ENCODE results near the gene GRK1. TPM values are rescaled to one million over a fixed set of nuclear protein-coding genes. Genes with fewer than 3 reads are reported as not detected.

The GRK1 gene
- total RNA-seq, 1 donor from 2014 or later = 1.5 TPM

DNA sequence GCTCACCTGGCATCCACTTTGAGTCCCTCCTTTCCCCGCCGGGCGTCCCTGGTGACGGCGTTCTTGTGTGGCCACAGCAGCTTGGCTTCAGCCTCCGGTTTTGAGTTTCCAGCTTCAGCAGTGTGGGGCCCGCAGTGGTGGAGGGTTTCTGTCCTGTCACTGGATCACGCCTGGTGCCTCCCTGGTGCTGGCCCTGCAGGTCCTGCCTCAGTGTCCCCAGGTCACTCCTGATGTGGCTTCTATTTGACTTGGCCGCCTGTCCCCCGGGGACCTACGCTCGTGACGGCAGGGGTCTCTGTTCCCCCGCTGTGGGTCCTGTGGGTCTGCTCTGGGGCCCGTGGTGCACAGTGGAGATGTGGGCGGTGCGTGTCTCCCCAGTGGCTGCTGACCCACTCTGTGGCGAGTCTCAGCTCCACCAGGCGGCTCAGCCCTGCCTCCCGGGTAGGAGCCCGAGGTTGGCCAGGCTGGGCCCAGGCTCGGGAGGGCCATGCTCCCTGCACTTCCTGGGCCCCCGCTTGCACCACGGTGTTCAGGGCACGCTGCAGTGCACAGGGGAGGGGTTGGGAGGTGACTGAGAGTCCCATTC lies 10.9 kb upstream of the GRK1 start:
- DNase-seq (ENCODE audit: low read depth, low spot score) = no peak
- Mint-ChIP-seq H3K27me3 (ENCODE audit: low read depth) (no peaks in the 10 kb centered on the region), H3K4me3 (no peak overlapping the region), H3K4me1 (peaks cover 5% of the 10 kb centered on the region), H3K36me3 (ENCODE audit: low read depth) (no peaks in the 10 kb centered on the region), H3K27ac (ENCODE audit: unreplicated experiment) (no peak overlapping the region), H3K9me3 (peaks cover 5% of the 10 kb centered on the region)
- TF ChIP-seq, protein P1, sequence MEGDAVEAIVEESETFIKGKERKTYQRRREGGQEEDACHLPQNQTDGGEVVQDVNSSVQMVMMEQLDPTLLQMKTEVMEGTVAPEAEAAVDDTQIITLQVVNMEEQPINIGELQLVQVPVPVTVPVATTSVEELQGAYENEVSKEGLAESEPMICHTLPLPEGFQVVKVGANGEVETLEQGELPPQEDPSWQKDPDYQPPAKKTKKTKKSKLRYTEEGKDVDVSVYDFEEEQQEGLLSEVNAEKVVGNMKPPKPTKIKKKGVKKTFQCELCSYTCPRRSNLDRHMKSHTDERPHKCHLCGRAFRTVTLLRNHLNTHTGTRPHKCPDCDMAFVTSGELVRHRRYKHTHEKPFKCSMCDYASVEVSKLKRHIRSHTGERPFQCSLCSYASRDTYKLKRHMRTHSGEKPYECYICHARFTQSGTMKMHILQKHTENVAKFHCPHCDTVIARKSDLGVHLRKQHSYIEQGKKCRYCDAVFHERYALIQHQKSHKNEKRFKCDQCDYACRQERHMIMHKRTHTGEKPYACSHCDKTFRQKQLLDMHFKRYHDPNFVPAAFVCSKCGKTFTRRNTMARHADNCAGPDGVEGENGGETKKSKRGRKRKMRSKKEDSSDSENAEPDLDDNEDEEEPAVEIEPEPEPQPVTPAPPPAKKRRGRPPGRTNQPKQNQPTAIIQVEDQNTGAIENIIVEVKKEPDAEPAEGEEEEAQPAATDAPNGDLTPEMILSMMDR (conservative IDR thresholded peaks at IDR 0.05) = no peak

DNA sequence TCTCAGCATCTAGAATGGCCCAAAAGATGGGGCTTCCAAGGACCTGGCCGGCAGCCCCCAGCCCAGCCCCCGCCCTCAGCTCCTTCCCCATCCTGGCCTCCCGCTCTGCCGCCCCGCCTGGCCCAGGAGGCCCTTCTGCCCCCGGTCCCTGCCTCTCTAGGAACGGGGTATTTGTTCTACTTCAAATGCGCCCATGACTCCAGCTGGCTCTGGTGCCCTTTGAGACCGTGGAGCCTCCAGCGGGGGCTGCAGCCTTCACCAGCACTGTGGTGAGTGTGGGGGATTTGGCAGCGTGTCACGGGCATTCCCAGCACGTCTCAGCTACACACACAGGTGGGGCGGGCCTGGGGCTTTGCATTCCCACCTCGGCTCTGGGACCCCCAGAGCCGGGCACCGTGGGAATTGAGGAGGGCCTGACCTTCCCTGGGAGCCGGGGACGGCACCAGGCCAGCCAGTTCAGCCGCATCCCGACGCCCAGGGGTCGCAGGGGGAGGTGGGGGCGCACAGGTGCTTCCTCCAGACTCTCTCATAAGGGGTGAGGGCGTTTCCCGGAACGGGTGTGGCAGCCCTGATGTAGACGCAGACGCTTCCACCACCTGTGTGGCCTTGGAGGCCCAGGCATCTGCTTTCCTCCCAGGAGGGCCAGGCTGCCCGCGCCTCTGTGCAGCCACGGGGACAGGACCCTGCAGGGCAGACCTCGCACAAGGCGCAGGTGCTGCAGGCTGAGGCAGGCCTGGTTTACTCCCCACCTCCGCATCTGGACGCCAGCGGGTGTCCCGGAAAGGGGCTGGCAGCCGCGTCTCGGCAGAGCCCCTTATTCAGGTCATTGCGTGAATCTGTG lies 10.0 kb upstream of the GRK1 start:
- Mint-ChIP-seq H3K4me3 (no peak overlapping the region), H3K36me3 (ENCODE audit: low read depth) (no peaks in the 10 kb centered on the region), H3K4me1 (peaks cover 5% of the 10 kb centered on the region), H3K27me3 (ENCODE audit: low read depth) (peaks cover 3% of the 10 kb centered on the region), H3K27ac (ENCODE audit: unreplicated experiment) (no peak overlapping the region), H3K9me3 (peaks cover 12% of the 10 kb centered on the region)
- DNase-seq (ENCODE audit: low read depth, low spot score) = no peak
- TF ChIP-seq, protein P1 (conservative IDR thresholded peaks at IDR 0.05) = no peak

DNA sequence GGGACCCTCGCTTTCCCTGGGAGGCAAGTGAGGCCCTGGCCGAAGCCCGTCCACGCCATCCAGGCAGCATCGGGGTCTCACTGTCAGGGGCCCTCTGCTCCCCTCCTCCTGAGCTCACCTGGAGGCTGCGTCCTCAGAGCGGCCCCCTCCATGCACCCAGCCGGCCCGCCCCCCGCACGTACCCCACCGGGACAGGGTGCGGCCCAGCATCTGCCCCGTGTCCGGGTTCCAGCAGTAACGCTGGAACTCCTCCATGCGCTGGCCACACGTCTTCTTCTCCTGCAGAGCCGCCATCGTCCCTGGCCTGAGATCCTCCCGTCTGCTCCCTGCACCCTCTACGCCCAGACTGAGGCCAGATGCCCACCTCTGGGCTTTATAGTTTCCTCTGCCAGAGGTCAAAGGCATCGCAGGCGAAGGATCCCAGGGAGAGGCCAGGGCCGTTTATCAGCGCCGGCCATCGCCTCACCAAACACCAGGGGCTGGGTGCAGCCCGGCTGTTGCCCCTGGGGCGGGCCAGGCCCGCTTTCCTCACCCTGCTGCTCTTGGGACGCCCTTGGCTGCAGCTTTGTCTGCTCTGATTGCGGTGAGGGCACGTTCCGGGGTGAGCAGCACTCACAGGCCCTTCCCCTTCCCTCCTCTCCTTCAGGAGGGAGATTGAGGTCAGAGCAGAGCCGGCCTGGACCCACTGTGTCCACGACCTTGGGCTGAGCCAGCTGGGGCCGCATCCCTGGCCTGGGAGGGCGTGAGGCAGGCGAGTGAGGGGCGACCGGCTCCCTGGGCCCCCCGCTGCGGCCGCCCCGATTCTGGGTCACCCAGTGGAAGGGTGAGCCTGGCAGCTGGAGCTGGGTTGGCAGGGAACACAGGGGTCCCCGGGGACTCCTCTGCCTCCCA lies 8.9 kb upstream of the GRK1 start, which contains the start of gene ATP4B:
ATP4B (minus strand) TSS at position 348 of the 891 bp plus-strand sequence; CDS start at position 294, 54 bp downstream.
- H3K27me3 Mint-ChIP-seq (ENCODE audit: low read depth) = peaks cover 6% of the 10 kb centered on the region
- no peaks in the 10 kb centered on the region for H3K36me3 Mint-ChIP-seq (ENCODE audit: low read depth)
- no peak for DNase-seq (ENCODE audit: low read depth, low spot score)
- peaks cover 14% of the 10 kb centered on the region for H3K9me3 Mint-ChIP-seq
- H3K4me1 Mint-ChIP-seq = peaks cover 5% of the 10 kb centered on the region
- no peak within 1 kb of the TSS for H3K4me3 Mint-ChIP-seq
- TF ChIP-seq, protein P1 (conservative IDR thresholded peaks at IDR 0.05) = no peak
- no peak within 1 kb of the TSS for H3K27ac Mint-ChIP-seq (ENCODE audit: unreplicated experiment)

DNA sequence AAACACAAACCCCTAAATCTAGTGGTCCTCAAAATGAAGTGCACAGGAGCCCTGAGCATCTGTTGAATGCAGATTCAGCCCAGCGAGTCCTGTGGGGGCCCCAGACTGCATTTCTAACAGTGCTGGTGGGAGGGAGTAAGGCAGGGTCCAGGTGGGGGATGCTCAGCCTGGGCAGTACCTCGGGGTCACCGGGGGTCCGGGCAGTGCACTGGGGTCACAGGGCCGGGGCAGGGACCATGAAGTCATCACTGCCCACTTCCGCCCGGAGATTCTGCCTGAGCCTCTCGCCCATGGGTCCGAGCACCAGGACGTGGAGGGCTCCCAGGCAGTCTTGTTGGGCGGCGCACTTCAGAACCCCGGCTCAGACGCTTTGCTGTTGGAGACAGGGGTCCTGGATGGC lies 8.2 kb upstream of the GRK1 start:
- Mint-ChIP-seq H3K4me1 (peaks cover 5% of the 10 kb centered on the region), H3K36me3 (ENCODE audit: low read depth) (no peaks in the 10 kb centered on the region), H3K9me3 (peaks cover 14% of the 10 kb centered on the region), H3K4me3 (no peak overlapping the region), H3K27ac (ENCODE audit: unreplicated experiment) (no peak overlapping the region), H3K27me3 (ENCODE audit: low read depth) (peaks cover 11% of the 10 kb centered on the region)
- TF ChIP-seq, protein P1 (conservative IDR thresholded peaks at IDR 0.05) = no peak
- no peak for DNase-seq (ENCODE audit: low read depth, low spot score)

DNA sequence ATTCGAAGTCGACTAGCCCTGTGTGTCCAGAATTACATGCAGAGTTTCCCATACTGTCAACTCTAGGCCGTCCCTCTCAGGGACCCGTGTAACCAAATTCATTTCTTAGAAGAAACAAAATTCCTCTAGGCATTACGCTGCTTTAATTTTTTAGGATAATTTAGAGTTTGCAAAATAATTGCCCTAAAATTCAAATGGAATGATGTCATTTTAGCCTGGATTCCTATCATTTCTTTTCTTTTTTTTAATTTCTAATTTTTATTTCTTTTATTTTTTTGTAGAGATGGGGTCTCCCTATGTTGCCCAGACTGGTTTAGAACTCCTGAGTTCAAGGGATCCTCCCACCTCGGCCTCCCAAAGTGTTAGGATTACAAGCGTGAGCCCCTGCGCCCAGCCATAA lies 7.7 kb upstream of the GRK1 start:
- TF ChIP-seq, protein P1 (conservative IDR thresholded peaks at IDR 0.05) = no peak
- H3K4me1 Mint-ChIP-seq = peaks cover 5% of the 10 kb centered on the region
- no peak overlapping the region for H3K27ac Mint-ChIP-seq (ENCODE audit: unreplicated experiment)
- peaks cover 14% of the 10 kb centered on the region for H3K9me3 Mint-ChIP-seq
- H3K27me3 Mint-ChIP-seq (ENCODE audit: low read depth) = peaks cover 14% of the 10 kb centered on the region
- no peaks in the 10 kb centered on the region for H3K36me3 Mint-ChIP-seq (ENCODE audit: low read depth)
- no peak overlapping the region for H3K4me3 Mint-ChIP-seq
- no peak for DNase-seq (ENCODE audit: low read depth, low spot score)

Data from neural crest cell (in vitro differentiated cells).